KG1 (cell line): ENCODE measurements around the gene HOXA13.
A peak's percentile ranks its signal among the peaks of the same experiment; 100 is the strongest.

Source experiments
- DNase-seq: peaks from one replicate; lab custom pipeline; 2025; lab: John Stamatoyannopoulos, UW

HOXA13 gene

GRCh38 chr7:27207348-27207985 is 7.6 kb upstream of the HOXA13 start:
- no peak for DNase-seq

DNA sequence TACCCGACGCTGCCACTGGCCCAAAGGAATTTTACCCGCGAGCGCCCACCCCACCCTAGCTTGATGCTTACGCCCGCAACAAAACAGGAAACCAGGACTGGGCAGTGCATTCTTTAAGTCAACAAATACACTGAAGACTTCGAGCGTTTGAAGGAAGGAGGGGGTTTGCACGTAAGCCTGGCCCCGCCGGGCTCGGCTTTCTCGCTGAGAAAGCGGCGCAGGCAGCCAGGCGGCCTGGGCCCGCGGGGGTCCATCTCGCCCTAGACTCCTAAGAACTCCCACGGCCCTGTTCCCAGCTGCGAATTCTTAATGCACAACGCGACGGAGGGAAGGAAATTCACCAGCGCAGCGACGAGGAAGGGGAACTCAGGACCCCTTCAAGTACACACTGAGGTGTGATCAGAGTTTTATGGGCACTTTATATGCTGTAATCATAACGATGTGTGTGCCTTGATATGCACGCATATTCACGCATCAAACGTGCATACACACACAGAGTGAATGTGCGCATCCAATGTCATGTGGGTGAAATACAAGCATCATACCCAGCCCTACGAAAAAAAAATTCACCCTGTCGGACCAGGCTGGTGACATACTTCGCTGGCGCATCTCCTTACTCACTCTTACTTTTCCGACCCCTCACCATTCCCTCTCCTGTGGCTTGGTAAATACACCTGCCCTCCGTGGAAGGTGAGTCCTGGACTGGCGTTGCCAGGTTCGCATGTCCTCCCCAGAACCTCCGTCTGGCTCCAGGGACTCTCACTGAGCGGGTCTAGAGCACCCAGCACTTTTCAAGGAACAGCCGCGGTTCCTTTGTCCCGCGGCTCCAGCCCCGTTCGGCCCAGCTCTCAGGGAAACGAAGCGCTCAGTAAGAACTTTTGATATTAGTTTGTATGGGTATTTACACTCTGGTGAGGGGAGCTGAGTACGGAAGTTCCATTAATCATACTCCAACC is 5.7 kb upstream of the HOXA13 start:
- no peak for DNase-seq

DNA sequence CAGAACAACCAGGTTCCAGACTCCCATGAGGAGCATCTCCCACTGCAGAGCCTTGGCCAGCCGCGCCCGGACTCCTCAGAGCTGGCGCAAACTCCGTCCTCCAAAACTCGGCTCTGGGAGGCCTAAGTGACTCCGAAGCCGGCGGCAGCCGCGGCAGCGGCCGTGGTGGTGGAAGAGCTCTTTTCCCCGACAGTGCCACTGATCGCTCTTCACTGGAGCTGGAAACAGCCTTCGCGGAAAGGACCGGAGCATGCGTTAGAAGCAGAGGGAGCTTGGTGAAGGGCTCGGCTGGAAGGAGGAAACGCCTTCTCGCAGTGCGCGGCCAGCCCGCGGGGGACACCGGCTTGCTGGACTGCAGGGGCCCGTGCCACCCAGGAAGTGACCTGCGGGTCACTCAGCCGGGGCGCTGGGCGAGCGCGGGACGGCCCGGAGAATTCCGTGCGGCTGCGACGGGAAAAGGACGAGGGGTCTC is 5.0 kb upstream of the HOXA13 start:
- no peak for DNase-seq

DNA sequence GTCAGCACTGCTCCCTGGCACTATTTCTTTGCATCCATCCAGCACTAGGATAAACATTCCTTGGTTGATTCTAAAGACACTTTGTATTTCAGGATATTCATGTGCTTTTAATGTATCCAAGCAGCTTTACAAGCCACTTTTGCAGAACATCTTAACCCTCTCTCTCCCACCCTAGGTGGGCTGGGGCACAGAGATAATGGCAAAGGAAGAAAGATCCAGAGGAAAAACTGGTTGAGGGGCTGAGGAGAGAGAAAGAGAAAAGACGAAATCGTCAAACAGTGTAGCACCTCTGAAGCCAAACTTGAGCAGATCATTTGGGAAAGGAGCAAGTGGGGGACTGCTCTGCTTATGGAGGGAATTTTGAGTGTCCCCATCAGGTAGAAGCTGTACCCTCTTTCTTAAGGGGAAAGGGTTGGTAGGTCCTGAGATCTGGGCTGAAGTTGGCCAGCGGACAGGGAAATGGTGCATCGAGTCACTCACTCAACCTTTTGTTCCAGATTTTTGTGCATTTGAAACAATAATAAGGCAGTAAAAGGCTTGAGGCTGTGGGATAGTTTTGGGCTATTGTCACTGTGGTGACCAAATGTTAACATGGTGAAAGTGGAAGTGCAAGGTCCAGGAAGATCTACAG is 4.2 kb upstream of the HOXA13 start:
- DNase-seq, result no peak

DNA sequence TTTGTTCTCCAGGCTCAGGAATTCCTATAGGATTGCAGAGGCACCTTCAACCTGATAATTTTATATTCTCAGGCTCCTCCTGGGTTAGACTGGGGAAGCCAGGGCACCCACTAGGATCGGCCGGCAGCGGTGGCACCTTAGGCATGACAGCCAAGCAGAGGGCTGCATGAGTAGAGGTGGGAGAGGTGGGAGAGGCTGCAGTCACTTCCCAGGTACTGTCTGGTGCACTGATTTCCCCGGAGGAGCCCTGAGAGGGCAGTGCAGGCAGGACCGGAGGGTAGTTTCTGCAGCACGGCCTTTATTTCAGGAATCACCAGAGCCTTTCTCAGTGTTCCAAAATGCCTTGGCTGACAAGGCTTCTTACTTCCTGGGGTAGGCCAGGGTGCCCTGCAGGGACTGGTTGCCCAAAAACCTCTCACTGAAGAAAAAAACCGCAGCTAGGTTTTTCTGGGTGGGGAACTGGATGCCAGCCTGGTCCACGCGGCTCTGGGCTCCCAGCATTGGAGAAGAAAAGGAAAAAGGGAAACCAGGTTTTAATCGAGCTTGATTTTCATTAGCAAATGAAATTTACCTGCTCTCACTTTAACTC is 3.6 kb upstream of the HOXA13 start:
- DNase-seq, result no peak

- DNase-seq, result no peak
Observed at GRCh38 chr7:27202862-27203134, 2.9 kb upstream of the HOXA13 start.

DNA sequence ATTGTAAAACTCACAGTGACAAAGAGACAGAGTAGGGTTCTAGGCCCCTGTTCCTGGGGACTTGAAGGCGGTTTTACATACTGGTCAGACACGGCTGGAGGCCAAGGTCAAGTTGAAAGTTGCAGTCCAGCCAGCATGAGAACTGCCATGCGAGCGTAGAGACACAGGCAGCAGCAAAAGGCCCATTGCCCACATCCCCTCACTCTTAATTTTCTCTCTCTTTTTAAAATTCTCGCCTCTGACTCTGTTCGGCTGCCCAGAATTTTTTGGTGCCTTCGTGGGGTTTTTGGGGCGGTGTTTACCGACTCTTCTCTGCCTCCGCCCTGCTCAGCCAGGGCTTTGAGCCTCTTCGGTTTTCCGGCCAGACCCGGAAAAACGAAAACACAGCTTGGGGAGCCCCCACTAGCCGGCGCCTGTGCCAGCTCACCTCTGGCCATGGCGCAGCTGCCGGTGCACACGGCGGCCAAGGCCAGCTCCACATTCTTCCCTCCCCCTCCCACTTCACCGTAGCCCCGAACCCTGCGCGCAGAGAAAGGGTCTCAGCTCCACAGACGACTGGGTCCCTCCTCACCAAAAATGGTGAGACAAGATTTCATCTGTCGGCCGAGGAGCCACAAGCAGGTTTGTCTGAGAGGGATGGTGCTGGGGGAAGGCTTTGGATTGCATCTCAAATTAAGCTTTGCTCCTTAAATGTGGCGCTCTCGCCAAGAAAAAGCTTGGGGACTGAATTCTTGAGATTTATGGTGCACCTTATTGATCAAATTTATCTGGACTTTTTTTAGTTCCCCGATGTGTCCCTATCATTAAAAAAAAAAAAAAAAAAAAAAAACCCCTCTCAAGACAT is 2.3 kb upstream of the HOXA13 start:
- no peak for DNase-seq

GRCh38 chr7:27201580-27202017 is 1.7 kb upstream of the HOXA13 start:
- no peak for DNase-seq

DNA sequence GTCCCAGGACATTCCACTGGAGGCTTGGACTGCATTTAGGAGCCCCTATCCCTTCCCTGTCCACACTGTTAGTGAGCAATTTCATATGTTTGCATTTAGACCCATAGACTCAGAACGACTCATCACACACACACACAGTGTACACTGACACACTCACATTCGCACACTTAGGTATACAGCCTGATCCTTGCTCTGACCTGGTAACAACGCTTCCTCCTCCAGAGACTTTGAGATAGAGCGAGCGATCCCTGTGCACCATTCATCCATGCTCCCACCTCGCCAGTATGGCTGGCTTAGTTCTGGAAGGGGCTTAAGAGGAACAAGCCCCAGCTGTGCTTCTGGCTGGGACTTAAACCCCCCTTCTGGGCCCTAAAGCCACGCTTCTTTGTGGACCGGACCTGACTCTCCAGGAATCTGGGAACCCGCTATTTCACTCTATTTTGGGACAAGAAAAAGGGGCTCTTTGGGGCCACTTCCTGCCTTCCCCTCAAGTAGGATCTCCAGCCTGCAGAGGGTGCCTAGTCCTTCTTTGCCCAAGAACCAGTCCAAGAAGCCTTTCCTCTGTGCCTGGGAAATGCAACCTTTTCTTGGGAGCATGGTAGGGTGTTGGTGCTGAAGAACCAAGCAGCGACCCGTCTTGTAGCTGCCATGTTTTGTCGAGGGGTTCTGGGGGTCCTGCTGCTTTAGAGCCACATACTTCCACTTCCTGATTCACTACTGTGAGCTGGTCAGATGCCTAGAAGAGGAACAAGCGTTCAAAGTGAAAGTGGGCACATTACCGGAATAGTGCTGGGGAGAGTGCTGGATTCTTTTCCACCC is 1.1 kb upstream of the HOXA13 start:
- DNase-seq, result no peak

DNA sequence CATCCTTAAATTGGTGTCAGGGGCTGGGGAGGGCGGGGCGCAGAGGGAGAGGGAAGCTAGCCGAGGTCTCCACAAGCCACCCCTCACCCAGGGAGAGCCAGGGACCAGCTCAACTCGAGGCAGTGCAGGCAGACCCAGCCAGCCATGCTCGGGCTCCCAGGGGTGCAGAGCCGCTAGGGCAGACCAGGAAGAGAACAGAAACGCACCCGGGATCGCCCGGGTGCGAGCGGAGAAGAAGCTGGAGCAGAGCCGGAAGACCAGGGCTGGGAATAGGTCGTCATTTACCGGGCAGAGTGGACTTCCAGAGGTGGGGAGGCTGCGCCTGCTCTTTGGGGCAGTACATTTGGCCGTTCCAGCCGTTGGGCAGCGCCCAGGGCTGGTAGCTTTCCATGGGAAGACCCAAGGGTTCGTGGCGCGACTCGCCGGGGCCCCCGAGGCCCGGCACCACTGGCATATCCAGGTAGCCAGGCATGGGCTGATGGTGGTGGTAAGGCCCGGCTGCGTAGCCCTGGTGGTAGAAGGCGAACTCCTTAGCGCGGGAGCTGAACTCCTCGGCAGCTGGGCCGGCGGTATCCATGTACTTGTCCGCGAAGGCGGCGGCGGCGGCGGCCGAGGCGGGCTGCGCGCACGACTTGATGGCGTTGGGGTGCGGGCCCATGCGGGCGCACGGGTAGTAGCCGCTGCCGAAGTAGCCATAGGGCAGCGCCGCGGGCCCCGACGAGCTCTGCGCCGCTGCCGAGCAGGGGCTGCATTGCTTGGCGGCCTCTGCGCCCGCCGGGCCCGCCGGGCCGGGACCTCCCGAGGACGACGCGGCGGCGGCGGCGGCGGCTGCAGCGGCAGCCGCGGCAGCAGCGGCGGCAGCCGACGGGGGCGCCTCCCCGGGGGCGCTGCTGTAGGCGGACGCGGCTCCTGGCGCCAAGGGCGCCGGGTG is 755 bp downstream of the HOXA13 start:
- DNase-seq, result no peak

GRCh38 chr7:27198138-27198841 is 1.6 kb downstream of the HOXA13 start:
- DNase-seq, result no peak

DNA sequence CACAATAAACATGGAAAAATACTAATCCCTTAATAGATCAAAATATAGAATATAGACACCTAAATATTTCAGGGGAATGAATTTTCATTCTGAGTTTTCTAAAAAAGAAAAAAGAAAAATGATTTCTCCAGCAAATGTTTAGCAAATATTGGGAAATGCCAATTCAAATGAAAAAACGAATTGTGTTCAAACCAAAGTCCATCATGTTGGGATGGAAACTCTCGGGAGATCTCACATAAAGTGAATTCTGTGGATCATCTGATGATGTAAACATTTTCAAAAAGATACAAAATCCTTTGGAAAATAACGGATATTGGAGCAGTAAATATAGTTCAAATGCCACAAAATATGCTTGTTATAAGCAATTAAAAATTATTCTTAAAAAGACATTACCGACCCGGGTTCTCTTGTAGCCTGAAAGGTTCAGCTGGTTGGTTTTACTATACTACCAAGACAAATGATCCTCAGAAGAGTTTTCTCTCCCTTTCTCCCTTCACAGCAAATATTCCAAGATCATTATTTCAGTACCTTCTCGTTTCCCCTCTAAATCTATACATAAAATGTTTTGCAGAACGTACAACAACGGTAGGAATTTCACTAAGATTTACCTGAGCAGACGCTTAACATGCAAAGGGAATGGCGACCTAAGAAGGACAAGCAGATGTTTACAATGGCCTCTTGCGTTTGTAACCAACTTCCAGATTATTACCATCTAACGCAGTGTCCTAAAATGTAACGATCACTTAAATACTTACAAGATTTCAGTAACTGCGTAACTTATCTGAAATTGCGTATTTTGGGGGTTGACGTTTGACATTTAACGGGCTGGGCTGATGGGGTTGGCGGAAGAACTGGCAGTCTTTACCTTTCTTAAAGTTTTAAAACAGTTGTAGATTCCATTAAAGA is 2.5 kb downstream of the HOXA13 start:
- no peak for DNase-seq

GRCh38 chr7:27196287-27196767 is 3.6 kb downstream of the HOXA13 start:
- DNase-seq, result peak; percentile 80

GRCh38 chr7:27194686-27195379 is 5.1 kb downstream of the HOXA13 start:
- DNase-seq, result no peak

DNA sequence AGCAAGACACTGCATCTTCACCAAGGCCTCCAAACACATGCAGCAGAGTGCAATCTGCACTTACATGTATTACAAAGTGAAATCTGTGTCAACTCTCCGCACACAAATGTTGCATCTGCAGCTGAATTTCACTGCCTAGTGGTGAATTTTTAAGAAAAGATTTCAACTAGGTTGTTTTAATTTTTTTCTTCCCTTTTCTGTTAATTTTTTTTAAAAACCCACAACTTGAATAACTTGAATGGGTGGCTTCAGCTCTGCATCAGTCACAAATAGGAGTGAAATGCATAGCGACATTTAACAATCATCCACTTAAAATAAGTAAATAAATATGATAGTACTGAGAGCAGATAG is 5.9 kb downstream of the HOXA13 start:
- DNase-seq, result no peak

- no peak for DNase-seq
Observed at GRCh38 chr7:27193335-27194001, 6.4 kb downstream of the HOXA13 start.
